Stimulated activated CD4-positive, alpha-beta T cell treated with anti-CD3 and anti-CD28 coated beads, Interleukin-1b, Interleukin-23, amount 100 ng/mL, for 1 hour (primary cell): ENCODE data around the gene TFEB.

ENCODE experiments used
- DNase-seq, 2 donors: peaks; one replicate each; pipeline ENCODE4 v3.0.0-alpha.2; 2020; ENCODE audit warnings: low read depth in 2 of 2

TFEB gene

GRCh38 chr6:41653691-41654090 is 81.7 kb downstream of the TFEB start:
- DNase-seq, result no peak

- no peak for DNase-seq
These were observed 82.3 kb downstream of the TFEB start for GRCh38 chr6:41652866-41653652.

- no peak for DNase-seq
These were observed 83.3 kb downstream of the TFEB start for GRCh38 chr6:41651962-41652657.

GRCh38 chr6:41651246-41651961 is 84.0 kb downstream of the TFEB start:
- no peak for DNase-seq

- DNase-seq, result no peak
These were observed 85.3 kb downstream of the TFEB start for GRCh38 chr6:41650120-41650519.

GRCh38 chr6:41649596-41649995 is 85.8 kb downstream of the TFEB start:
- DNase-seq, result no peak

- DNase-seq, result no peak
These were observed 86.5 kb downstream of the TFEB start for GRCh38 chr6:41648921-41649320.

GRCh38 chr6:41648070-41648585 is 87.3 kb downstream of the TFEB start:
- DNase-seq, result no peak

GRCh38 chr6:41647061-41647511 is 88.3 kb downstream of the TFEB start:
- DNase-seq, result no peak

GRCh38 chr6:41646026-41646795 is 89.2 kb downstream of the TFEB start:
- DNase-seq, result no peak

GRCh38 chr6:41645007-41645618 is 90.3 kb downstream of the TFEB start:
- no peak for DNase-seq

GRCh38 chr6:41644297-41644879 is 91.0 kb downstream of the TFEB start:
- DNase-seq, result no peak

- no peak for DNase-seq
These were observed 91.5 kb downstream of the TFEB start for GRCh38 chr6:41643899-41644269.

- DNase-seq, result no peak
These were observed 92.2 kb downstream of the TFEB start for GRCh38 chr6:41642960-41643898.

GRCh38 chr6:41642090-41642959 is 93.1 kb downstream of the TFEB start:
- DNase-seq, result no peak

- no peak for DNase-seq
These were observed 94.0 kb downstream of the TFEB start for GRCh38 chr6:41641352-41641925.

GRCh38 chr6:41640426-41640825 is 95.0 kb downstream of the TFEB start:
- no peak for DNase-seq

- DNase-seq, result no peak
These were observed 95.5 kb downstream of the TFEB start for GRCh38 chr6:41639809-41640371.
